ENCODE results near the gene FEM1A. TPM values are rescaled to one million over a fixed set of nuclear protein-coding genes. Genes with fewer than 3 reads are reported as not detected.
"Not testable (repeated sequence)": the region's sequence is repeated elsewhere in the genome, so short reads cannot be mapped to it uniquely, and the experiment has no call there.

Gene FEM1A
- total RNA-seq, 1 experiment from 2014 or later: 13.4 TPM

- no peaks in the 10 kb centered on the region for H3K27me3 Mint-ChIP-seq (ENCODE audit: insufficient read depth, unreplicated experiment)
- intact Hi-C loops (cut with micrococcal nuclease; ENCODE audit: unreplicated experiment): no loop called here
- ChIA-PET POLR2A (no interaction called here), CTCF (interaction anchor here (1.2 kb wide), 1 partner anchor 26 kb away, joined by 3 read pairs; the partner anchor contains the start of gene FEM1A)
- Histone ChIP-seq H3K4me3 (ENCODE audit: low read depth, low read length) (no peak overlapping the region), H3K27me3 (replicated peaks; ENCODE audit: control insufficient read depth, insufficient read depth, low read length) (no peaks in the 10 kb centered on the region), H3K36me3 (ENCODE audit: control insufficient read depth, insufficient read depth, low read length) (no peaks in the 10 kb centered on the region; the same call in 1 of the 2 replicates), H3K9me3 (no peaks in the 10 kb centered on the region), H3K4me1 (peaks cover 3% of the 10 kb centered on the region; the same call in 1 of the 2 replicates)
- no peak for TF ChIP-seq CTCF (IDR thresholded peaks at IDR 0.05; ENCODE audit: insufficient read depth in 1 of 2, low read depth in 1 of 2, low read length in 1 of 2, severe bottlenecking in 1 of 2, unreplicated experiment in 1 of 2)
- peaks cover 11% of the 10 kb centered on the region for H3K9me3 Mint-ChIP-seq (ENCODE audit: unreplicated experiment)
- BruUV-seq (replicated peaks): no TSS peak
- peaks cover 22% of the 10 kb centered on the region for H3K36me3 Mint-ChIP-seq (ENCODE audit: insufficient read depth, unreplicated experiment)
- H3K27ac Mint-ChIP-seq (ENCODE audit: unreplicated experiment): no peak overlapping the region
- peaks cover 9% of the 10 kb centered on the region for H3K4me1 Mint-ChIP-seq (ENCODE audit: low read depth, unreplicated experiment)
- DNase-seq: no peak
- no peak overlapping the region for H3K4me3 Mint-ChIP-seq (ENCODE audit: unreplicated experiment)
Measured at GRCh38 chr19:4817467-4818277, 26.1 kb downstream of the FEM1A start.

DNA sequence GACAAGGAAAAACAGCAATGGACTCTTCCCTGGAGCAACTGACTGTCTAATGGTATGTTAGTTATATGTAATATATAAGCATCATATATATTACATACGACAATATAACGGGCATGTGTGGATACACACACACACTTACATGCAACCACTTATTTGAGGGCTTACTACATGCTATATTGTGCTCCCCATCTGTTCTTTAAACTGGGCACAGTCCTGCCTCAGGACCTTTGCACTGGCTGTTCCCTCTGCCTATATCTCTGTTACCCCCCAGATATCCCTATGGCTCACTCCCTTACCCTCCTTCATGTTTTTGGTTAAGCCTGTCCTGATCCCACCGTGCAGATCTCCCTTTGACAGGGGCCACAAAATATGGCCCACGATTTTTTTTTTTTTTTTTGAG is 29.7 kb downstream of the FEM1A start:
- no peak overlapping the region for H3K4me3 ChIP-seq (ENCODE audit: low read depth, low read length)
- POLR2A ChIA-PET: interaction anchor here (0.6 kb wide), 1 partner anchor 15 kb away, joined by 3 read pairs; no protein-coding TSS in a partner anchor

DNA sequence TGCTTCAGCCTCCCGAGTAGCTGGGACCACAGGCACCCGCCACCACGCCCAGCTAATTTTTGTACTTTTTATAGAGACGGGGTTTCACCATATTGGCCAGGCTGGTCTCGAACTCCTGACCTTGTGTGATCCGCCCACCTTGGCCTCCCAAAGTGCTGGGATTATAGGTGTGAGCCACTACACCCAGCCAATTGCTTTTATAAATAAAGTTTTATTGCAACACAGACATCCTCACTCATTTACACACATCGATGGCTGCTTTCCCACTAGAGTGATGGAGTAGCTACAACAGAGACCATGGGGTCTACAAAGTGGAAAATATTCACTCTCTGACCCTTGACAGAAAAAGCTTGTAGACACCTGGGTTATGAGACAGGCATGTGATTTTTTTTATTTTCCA is 30.8 kb downstream of the FEM1A start:
- H3K27ac Mint-ChIP-seq (ENCODE audit: unreplicated experiment); H3K4me3 ChIP-seq (ENCODE audit: low read depth, low read length); CTCF ChIA-PET; BruUV-seq (replicated peaks); H3K4me1 ChIP-seq; H3K4me3 Mint-ChIP-seq (ENCODE audit: unreplicated experiment); H3K4me1 Mint-ChIP-seq (ENCODE audit: low read depth, unreplicated experiment); H3K27me3 ChIP-seq (replicated peaks; ENCODE audit: control insufficient read depth, insufficient read depth, low read length); H3K27me3 Mint-ChIP-seq (ENCODE audit: insufficient read depth, unreplicated experiment); H3K9me3 ChIP-seq; POLR2A ChIA-PET; H3K36me3 Mint-ChIP-seq (ENCODE audit: insufficient read depth, unreplicated experiment); intact Hi-C loops (cut with micrococcal nuclease; ENCODE audit: unreplicated experiment); DNase-seq; H3K9me3 Mint-ChIP-seq (ENCODE audit: unreplicated experiment); H3K36me3 ChIP-seq (ENCODE audit: control insufficient read depth, insufficient read depth, low read length): not testable (repeated sequence)

More for the DNA sequence above, 29.7 kb downstream of the FEM1A start:
- Mint-ChIP-seq H3K4me1 (ENCODE audit: low read depth, unreplicated experiment) (no peaks in the 10 kb centered on the region), H3K27me3 (ENCODE audit: insufficient read depth, unreplicated experiment) (no peaks in the 10 kb centered on the region), H3K36me3 (ENCODE audit: insufficient read depth, unreplicated experiment) (peaks cover 14% of the 10 kb centered on the region), H3K9me3 (ENCODE audit: unreplicated experiment) (no peaks in the 10 kb centered on the region), H3K4me3 (ENCODE audit: unreplicated experiment) (no peak overlapping the region), H3K27ac (ENCODE audit: unreplicated experiment) (no peak overlapping the region)
- intact Hi-C loops (cut with micrococcal nuclease; ENCODE audit: unreplicated experiment): no loop called here
- no peaks in the 10 kb centered on the region for H3K27me3 ChIP-seq (replicated peaks; ENCODE audit: control insufficient read depth, insufficient read depth, low read length)
- TF ChIP-seq CTCF (IDR thresholded peaks at IDR 0.05; ENCODE audit: insufficient read depth in 1 of 2, low read depth in 1 of 2, low read length in 1 of 2, severe bottlenecking in 1 of 2, unreplicated experiment in 1 of 2): no peak
- no TSS peak for BruUV-seq (replicated peaks)
- no peaks in the 10 kb centered on the region for H3K36me3 ChIP-seq (ENCODE audit: control insufficient read depth, insufficient read depth, low read length)
- DNase-seq: no peak
- H3K9me3 ChIP-seq: no peaks in the 10 kb centered on the region
- H3K4me1 ChIP-seq: no peaks in the 10 kb centered on the region
- CTCF ChIA-PET: no interaction called here
